Liver (tissue), 3 donors: ENCODE results near the gene CHRM1.

Experiments
- ATF3 ChIP-seq: IDR thresholded peaks from 2 replicates; pipeline ENCODE4 v1.6.1; 2016; ENCODE audit warnings: antibody characterized with exemption
- CTCF ChIP-seq: fragments of 150-350 bp; IDR thresholded peaks from 2 replicates; pipeline ENCODE4 v1.5.1; 2017; ENCODE audit warnings: improper control_type of control experiment, low read depth, low read length; ENCODE audit not compliant: missing input control
- EGR1 ChIP-seq, 2 donors: IDR thresholded peaks; 2 replicates each; pipeline ENCODE4 v1.6.1; 2016 to 2018; ENCODE audit warnings: antibody characterized with exemption in 2 of 2, low read depth in 2 of 2
- FOXA1 ChIP-seq: IDR thresholded peaks from 2 replicates; pipeline ENCODE4 v1.6.1; 2016; ENCODE audit warnings: antibody characterized with exemption
- GABPA ChIP-seq, 2 donors: IDR thresholded peaks in 1 of 2; conservative IDR thresholded peaks in 1 of 2; 2 replicates each; pipeline ENCODE4 v1.6.1; 2016; ENCODE audit warnings: antibody characterized with exemption in 2 of 2, mild to moderate bottlenecking in 1 of 2, moderate library complexity in 1 of 2
- HNF4G ChIP-seq: IDR thresholded peaks from 2 replicates; pipeline ENCODE4 v1.6.1; 2016; ENCODE audit warnings: antibody characterized with exemption
- JUND ChIP-seq, 2 donors: IDR thresholded peaks; 2 replicates each; pipeline ENCODE4 v1.6.1; 2016; ENCODE audit warnings: antibody characterized with exemption in 2 of 2
- MAX ChIP-seq: IDR thresholded peaks from 2 replicates; pipeline ENCODE4 v1.6.1; 2016; ENCODE audit warnings: antibody characterized with exemption
- RAD21 ChIP-seq, 2 donors: IDR thresholded peaks; 2 replicates each; pipeline ENCODE4 v1.6.1; 2016; ENCODE audit warnings: antibody characterized with exemption in 2 of 2, mild to moderate bottlenecking in 2 of 2
- REST ChIP-seq: IDR thresholded peaks from 2 replicates; pipeline ENCODE4 v1.6.1; 2016; ENCODE audit warnings: antibody characterized with exemption, mild to moderate bottlenecking
- SP1 ChIP-seq: IDR thresholded peaks from 2 replicates; pipeline ENCODE4 v1.6.1; 2018; ENCODE audit warnings: antibody characterized with exemption, mild to moderate bottlenecking
- TAF1 ChIP-seq: conservative IDR thresholded peaks from 2 replicates; pipeline ENCODE4 v1.6.1; 2016; ENCODE audit warnings: antibody characterized with exemption, mild to moderate bottlenecking
- YY1 ChIP-seq: IDR thresholded peaks from 2 replicates; pipeline ENCODE4 v1.6.1; 2016; ENCODE audit warnings: antibody characterized with exemption, mild to moderate bottlenecking
- ZBTB33 ChIP-seq: IDR thresholded peaks from 2 replicates; pipeline ENCODE4 v1.6.1; 2016; ENCODE audit warnings: antibody characterized with exemption
- donor health status: healthy.
- donor health status: healthy.

- no peak for TF ChIP-seq RAD21 (IDR thresholded peaks at IDR 0.05)
- no peak for TF ChIP-seq YY1
- TF ChIP-seq CTCF: no peak
- TF ChIP-seq REST: no peak
- TF ChIP-seq TAF1: no peak
- TF ChIP-seq HNF4G: no peak
- TF ChIP-seq JUND (IDR thresholded peaks at IDR 0.05): no peak
- TF ChIP-seq GABPA (IDR thresholded peaks at IDR 0.05 in 1 of 2, conservative IDR thresholded peaks at IDR 0.05 in 1 of 2): no peak
- no peak for TF ChIP-seq SP1
- TF ChIP-seq EGR1 (IDR thresholded peaks at IDR 0.05; ENCODE audit: low read depth in 2 of 2): no peak
- TF ChIP-seq ZBTB33: no peak
- no peak for TF ChIP-seq MAX
- no peak for TF ChIP-seq FOXA1
- TF ChIP-seq ATF3: no peak
These were observed 32.1 kb downstream of the CHRM1 start for GRCh38 chr11:62889126-62889483.
